HEK293 (cell line): ENCODE results near the gene ZC3H10.

Experiments used
- EGR2 ChIP-seq: fragments of 450-650 bp; formaldehyde crosslinking; IDR thresholded peaks from 2 replicates; pipeline ENCODE4 v1.5.1; 2016; ENCODE audit warnings: low read depth, missing biosample characterization, missing genetic modification characterization
- HOXD13 ChIP-seq: sonication (generic); formaldehyde crosslinking; IDR thresholded peaks from 2 replicates; pipeline ENCODE4 v1.8.0; 2022; ENCODE audit warnings: missing genetic modification reagents, borderline replicate concordance
- KLF16 ChIP-seq: fragments of 450-650 bp; formaldehyde crosslinking; IDR thresholded peaks from 2 replicates; pipeline ENCODE4 v1.5.1; 2017; ENCODE audit warnings: missing biosample characterization, missing genetic modification characterization
- PBX3 ChIP-seq: sonication (generic); formaldehyde crosslinking; IDR thresholded peaks from 2 replicates; pipeline ENCODE4 v1.8.1; 2022; ENCODE audit warnings: mild to moderate bottlenecking, moderate library complexity, missing genetic modification reagents
- REPIN1 ChIP-seq: fragments of 450-650 bp; formaldehyde crosslinking; IDR thresholded peaks from 2 replicates; pipeline ENCODE4 v1.5.1; 2017; ENCODE audit warnings: missing biosample characterization, missing genetic modification characterization, low read depth
- SP3 ChIP-seq: fragments of 450-650 bp; formaldehyde crosslinking; IDR thresholded peaks from 2 replicates; pipeline ENCODE4 v1.5.1; 2016; ENCODE audit warnings: missing biosample characterization, missing genetic modification characterization
- ZBTB17 ChIP-seq: fragments of 450-650 bp; formaldehyde crosslinking; IDR thresholded peaks from 2 replicates; pipeline ENCODE4 v1.5.1; 2016; ENCODE audit warnings: missing biosample characterization, missing genetic modification characterization
- ZBTB44 ChIP-seq: fragments of 450-650 bp; IDR thresholded peaks from 2 replicates; pipeline ENCODE4 v1.5.1; 2018; ENCODE audit warnings: missing biosample characterization, mild to moderate bottlenecking, missing genetic modification characterization
- ZBTB7A ChIP-seq: fragments of 450-650 bp; formaldehyde crosslinking; IDR thresholded peaks from 2 replicates; pipeline ENCODE4 v1.5.1; 2016; ENCODE audit warnings: low read depth, missing biosample characterization, missing genetic modification characterization
- ZFP37 ChIP-seq: fragments of 450-650 bp; formaldehyde crosslinking; IDR thresholded peaks from 2 replicates; pipeline ENCODE4 v1.5.1; 2016; ENCODE audit warnings: missing biosample characterization, missing genetic modification characterization
- ZNF140 ChIP-seq: fragments of 450-650 bp; formaldehyde crosslinking; IDR thresholded peaks from 2 replicates; pipeline ENCODE4 v1.5.1; 2016; ENCODE audit warnings: missing biosample characterization, missing genetic modification characterization
- ZNF202 ChIP-seq: fragments of 450-650 bp; formaldehyde crosslinking; IDR thresholded peaks from 2 replicates; pipeline ENCODE4 v1.5.1; 2016; ENCODE audit warnings: missing biosample characterization, missing genetic modification characterization, borderline replicate concordance
- ZNF26 ChIP-seq: fragments of 450-650 bp; formaldehyde crosslinking; IDR thresholded peaks from 2 replicates; pipeline ENCODE4 v1.5.1; 2016; ENCODE audit warnings: missing biosample characterization, missing genetic modification characterization
- ZNF335 ChIP-seq: fragments of 450-650 bp; formaldehyde crosslinking; conservative IDR thresholded peaks from 2 replicates; pipeline ENCODE4 v1.5.1; 2016; ENCODE audit warnings: missing biosample characterization, missing genetic modification characterization
- ZNF600 ChIP-seq: fragments of 450-650 bp; formaldehyde crosslinking; IDR thresholded peaks from 2 replicates; pipeline ENCODE4 v1.5.1; 2016; ENCODE audit warnings: missing biosample characterization, missing genetic modification characterization
- ZNF654 ChIP-seq: fragments of 450-650 bp; formaldehyde crosslinking; IDR thresholded peaks from 2 replicates; pipeline ENCODE4 v1.5.1; 2016; ENCODE audit warnings: low read depth, missing biosample characterization, missing genetic modification characterization
- ZNF843 ChIP-seq: fragments of 450-650 bp; formaldehyde crosslinking; IDR thresholded peaks from 2 replicates; pipeline ENCODE4 v1.5.1; 2016; ENCODE audit warnings: missing biosample characterization, missing genetic modification characterization
- TF ChIP-seq, protein P1 (sequence below): fragments of 450-650 bp; formaldehyde crosslinking; IDR thresholded peaks from 2 replicates; pipeline ENCODE4 v1.5.1; 2016; ENCODE audit warnings: missing biosample characterization, missing genetic modification characterization
- TF ChIP-seq, protein P2 (sequence below): fragments of 450-650 bp; formaldehyde crosslinking; IDR thresholded peaks from 2 replicates; pipeline ENCODE4 v1.5.1; 2016; ENCODE audit warnings: missing biosample characterization, missing genetic modification characterization
- TF ChIP-seq, protein P3 (sequence below): fragments of 450-650 bp; formaldehyde crosslinking; IDR thresholded peaks from 2 replicates; pipeline ENCODE4 v1.5.1; 2016; ENCODE audit warnings: missing biosample characterization, missing genetic modification characterization
- TF ChIP-seq, protein P4 (sequence below): fragments of 450-650 bp; IDR thresholded peaks from 2 replicates; pipeline ENCODE4 v1.5.1; 2018; ENCODE audit warnings: missing biosample characterization, missing genetic modification characterization
- TF ChIP-seq, protein P5 (sequence below): fragments of 450-650 bp; formaldehyde crosslinking; IDR thresholded peaks from 2 replicates; pipeline ENCODE4 v1.5.1; 2017; ENCODE audit warnings: missing biosample characterization, missing genetic modification characterization

The ZC3H10 gene

GRCh38 chr12:56152132-56152755 is 34.2 kb downstream of the ZC3H10 start, which contains the start of gene MYL6B (continued):
- TF ChIP-seq, protein P1, sequence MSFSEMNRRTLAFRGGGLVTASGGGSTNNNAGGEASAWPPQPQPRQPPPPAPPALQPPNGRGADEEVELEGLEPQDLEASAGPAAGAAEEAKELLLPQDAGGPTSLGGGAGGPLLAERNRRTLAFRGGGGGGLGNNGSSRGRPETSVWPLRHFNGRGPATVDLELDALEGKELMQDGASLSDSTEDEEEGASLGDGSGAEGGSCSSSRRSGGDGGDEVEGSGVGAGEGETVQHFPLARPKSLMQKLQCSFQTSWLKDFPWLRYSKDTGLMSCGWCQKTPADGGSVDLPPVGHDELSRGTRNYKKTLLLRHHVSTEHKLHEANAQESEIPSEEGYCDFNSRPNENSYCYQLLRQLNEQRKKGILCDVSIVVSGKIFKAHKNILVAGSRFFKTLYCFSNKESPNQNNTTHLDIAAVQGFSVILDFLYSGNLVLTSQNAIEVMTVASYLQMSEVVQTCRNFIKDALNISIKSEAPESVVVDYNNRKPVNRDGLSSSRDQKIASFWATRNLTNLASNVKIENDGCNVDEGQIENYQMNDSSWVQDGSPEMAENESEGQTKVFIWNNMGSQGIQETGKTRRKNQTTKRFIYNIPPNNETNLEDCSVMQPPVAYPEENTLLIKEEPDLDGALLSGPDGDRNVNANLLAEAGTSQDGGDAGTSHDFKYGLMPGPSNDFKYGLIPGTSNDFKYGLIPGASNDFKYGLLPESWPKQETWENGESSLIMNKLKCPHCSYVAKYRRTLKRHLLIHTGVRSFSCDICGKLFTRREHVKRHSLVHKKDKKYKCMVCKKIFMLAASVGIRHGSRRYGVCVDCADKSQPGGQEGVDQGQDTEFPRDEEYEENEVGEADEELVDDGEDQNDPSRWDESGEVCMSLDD (tag by site-specific recombination) = peak; percentile 97
- TF ChIP-seq ZBTB7A (tag by site-specific recombination) (peak; percentile 98), SP3 (tag by site-specific recombination) (peak; percentile 94), ZNF600 (0 out of 2 replicates have a peak, but pooled peaks have one; percentile 13), ZFP37 (tag by site-specific recombination) (0 out of 2 replicates have a peak, but pooled peaks have one; percentile 25), ZNF26 (tag by site-specific recombination) (no peak), ZNF202 (tag by site-specific recombination) (no peak), ZBTB44 (tag by site-specific recombination) (peak; percentile 74; the same call in 1 of the 2 replicates), ZNF843 (no peak), ZNF140 (tag by site-specific recombination) (no peak), ZBTB17 (peak; percentile 93), EGR2 (tag by site-specific recombination) (peak; percentile 49; the same call in 1 of the 2 replicates), ZNF335 (tag by site-specific recombination) (peak; percentile 98), KLF16 (tag by site-specific recombination) (peak; percentile 95), HOXD13 (CRISPR knock-in tag) (no peak), REPIN1 (tag by site-specific recombination) (no peak), PBX3 (CRISPR knock-in tag) (0 out of 2 replicates have a peak, but pooled peaks have one; percentile 33), ZNF654 (tag by site-specific recombination) (peak; percentile 12; the same call in 1 of the 2 replicates)
- TF ChIP-seq, protein P2, sequence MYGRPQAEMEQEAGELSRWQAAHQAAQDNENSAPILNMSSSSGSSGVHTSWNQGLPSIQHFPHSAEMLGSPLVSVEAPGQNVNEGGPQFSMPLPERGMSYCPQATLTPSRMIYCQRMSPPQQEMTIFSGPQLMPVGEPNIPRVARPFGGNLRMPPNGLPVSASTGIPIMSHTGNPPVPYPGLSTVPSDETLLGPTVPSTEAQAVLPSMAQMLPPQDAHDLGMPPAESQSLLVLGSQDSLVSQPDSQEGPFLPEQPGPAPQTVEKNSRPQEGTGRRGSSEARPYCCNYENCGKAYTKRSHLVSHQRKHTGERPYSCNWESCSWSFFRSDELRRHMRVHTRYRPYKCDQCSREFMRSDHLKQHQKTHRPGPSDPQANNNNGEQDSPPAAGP (tag by site-specific recombination) = peak; percentile 75; the same call in 1 of the 2 replicates
- TF ChIP-seq, protein P3, sequence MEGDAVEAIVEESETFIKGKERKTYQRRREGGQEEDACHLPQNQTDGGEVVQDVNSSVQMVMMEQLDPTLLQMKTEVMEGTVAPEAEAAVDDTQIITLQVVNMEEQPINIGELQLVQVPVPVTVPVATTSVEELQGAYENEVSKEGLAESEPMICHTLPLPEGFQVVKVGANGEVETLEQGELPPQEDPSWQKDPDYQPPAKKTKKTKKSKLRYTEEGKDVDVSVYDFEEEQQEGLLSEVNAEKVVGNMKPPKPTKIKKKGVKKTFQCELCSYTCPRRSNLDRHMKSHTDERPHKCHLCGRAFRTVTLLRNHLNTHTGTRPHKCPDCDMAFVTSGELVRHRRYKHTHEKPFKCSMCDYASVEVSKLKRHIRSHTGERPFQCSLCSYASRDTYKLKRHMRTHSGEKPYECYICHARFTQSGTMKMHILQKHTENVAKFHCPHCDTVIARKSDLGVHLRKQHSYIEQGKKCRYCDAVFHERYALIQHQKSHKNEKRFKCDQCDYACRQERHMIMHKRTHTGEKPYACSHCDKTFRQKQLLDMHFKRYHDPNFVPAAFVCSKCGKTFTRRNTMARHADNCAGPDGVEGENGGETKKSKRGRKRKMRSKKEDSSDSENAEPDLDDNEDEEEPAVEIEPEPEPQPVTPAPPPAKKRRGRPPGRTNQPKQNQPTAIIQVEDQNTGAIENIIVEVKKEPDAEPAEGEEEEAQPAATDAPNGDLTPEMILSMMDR = no peak
- TF ChIP-seq, protein P4, sequence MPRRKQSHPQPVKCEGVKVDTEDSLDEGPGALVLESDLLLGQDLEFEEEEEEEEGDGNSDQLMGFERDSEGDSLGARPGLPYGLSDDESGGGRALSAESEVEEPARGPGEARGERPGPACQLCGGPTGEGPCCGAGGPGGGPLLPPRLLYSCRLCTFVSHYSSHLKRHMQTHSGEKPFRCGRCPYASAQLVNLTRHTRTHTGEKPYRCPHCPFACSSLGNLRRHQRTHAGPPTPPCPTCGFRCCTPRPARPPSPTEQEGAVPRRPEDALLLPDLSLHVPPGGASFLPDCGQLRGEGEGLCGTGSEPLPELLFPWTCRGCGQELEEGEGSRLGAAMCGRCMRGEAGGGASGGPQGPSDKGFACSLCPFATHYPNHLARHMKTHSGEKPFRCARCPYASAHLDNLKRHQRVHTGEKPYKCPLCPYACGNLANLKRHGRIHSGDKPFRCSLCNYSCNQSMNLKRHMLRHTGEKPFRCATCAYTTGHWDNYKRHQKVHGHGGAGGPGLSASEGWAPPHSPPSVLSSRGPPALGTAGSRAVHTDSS (tag by site-specific recombination) = peak; percentile 9; the same call in 1 of the 2 replicates
- TF ChIP-seq, protein P5, sequence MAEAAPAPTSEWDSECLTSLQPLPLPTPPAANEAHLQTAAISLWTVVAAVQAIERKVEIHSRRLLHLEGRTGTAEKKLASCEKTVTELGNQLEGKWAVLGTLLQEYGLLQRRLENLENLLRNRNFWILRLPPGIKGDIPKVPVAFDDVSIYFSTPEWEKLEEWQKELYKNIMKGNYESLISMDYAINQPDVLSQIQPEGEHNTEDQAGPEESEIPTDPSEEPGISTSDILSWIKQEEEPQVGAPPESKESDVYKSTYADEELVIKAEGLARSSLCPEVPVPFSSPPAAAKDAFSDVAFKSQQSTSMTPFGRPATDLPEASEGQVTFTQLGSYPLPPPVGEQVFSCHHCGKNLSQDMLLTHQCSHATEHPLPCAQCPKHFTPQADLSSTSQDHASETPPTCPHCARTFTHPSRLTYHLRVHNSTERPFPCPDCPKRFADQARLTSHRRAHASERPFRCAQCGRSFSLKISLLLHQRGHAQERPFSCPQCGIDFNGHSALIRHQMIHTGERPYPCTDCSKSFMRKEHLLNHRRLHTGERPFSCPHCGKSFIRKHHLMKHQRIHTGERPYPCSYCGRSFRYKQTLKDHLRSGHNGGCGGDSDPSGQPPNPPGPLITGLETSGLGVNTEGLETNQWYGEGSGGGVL (tag by site-specific recombination) = peak; percentile 16; the same call in 1 of the 2 replicates
